ENCODE measurements around the gene DLGAP4.
A peak's percentile ranks its signal among the peaks of the same experiment; 100 is the strongest.

The DLGAP4 gene

GRCh38 chr20:36435592-36436541 is 129.7 kb downstream of the DLGAP4 start:
- Histone ChIP-seq H3K4me3 (ENCODE audit: low read length) (no peak overlapping the region), H3F3A (ENCODE audit: control insufficient read depth, insufficient read depth) (no peaks in the 10 kb centered on the region), H3K79me2 (ENCODE audit: control insufficient read depth, low read length) (no peaks in the 10 kb centered on the region), H3K36me3 (ENCODE audit: control insufficient read depth, low read length) (no peaks in the 10 kb centered on the region), H3K9me2 (replicated peaks; ENCODE audit: control insufficient read depth, low read length) (no peaks in the 10 kb centered on the region), H3K4me2 (ENCODE audit: low read length) (no peak overlapping the region), H3K4me1 (ENCODE audit: control insufficient read depth, low read length) (no peaks in the 10 kb centered on the region), H3K27ac (ENCODE audit: low read depth, low read length) (no peak overlapping the region), H3K27me3 (ENCODE audit: control insufficient read depth, low read length) (no peaks in the 10 kb centered on the region), H3K9me3 (ENCODE audit: control insufficient read depth, insufficient read depth, low read length) (no peaks in the 10 kb centered on the region), H4K20me1 (ENCODE audit: control insufficient read depth, insufficient read depth, low read depth, low read length) (no peaks in the 10 kb centered on the region)
- no peak for TF ChIP-seq EZH2phosphoT487 (IDR thresholded peaks at IDR 0.05; ENCODE audit: borderline replicate concordance, low read length)
- no peak for TF ChIP-seq CTCF (IDR thresholded peaks at IDR 0.05; ENCODE audit: low read depth, low read length, poor library complexity, severe bottlenecking)

GRCh38 chr20:36439040-36439730 is 133.0 kb downstream of the DLGAP4 start:
- H3K4me3 ChIP-seq (ENCODE audit: low read length): no peak overlapping the region
- no peak overlapping the region for H3K27ac ChIP-seq (ENCODE audit: low read depth, low read length)
- H3K4me2 ChIP-seq (ENCODE audit: low read length): no peak overlapping the region
- no peaks in the 10 kb centered on the region for H3K9me2 ChIP-seq (replicated peaks; ENCODE audit: control insufficient read depth, low read length)
- no peaks in the 10 kb centered on the region for H3K36me3 ChIP-seq (ENCODE audit: control insufficient read depth, low read length)
- H3K4me1 ChIP-seq (ENCODE audit: control insufficient read depth, low read length): no peaks in the 10 kb centered on the region
- no peaks in the 10 kb centered on the region for H3K79me2 ChIP-seq (ENCODE audit: control insufficient read depth, low read length)
- no peaks in the 10 kb centered on the region for H3K27me3 ChIP-seq (ENCODE audit: control insufficient read depth, low read length)
- TF ChIP-seq EZH2phosphoT487 (IDR thresholded peaks at IDR 0.05; ENCODE audit: borderline replicate concordance, low read length) (no peak), CTCF (IDR thresholded peaks at IDR 0.05; ENCODE audit: low read depth, low read length, poor library complexity, severe bottlenecking) (peak; percentile 97)
- H4K20me1 ChIP-seq (ENCODE audit: control insufficient read depth, insufficient read depth, low read depth, low read length): no peaks in the 10 kb centered on the region
- H3K9me3 ChIP-seq (ENCODE audit: control insufficient read depth, insufficient read depth, low read length): no peaks in the 10 kb centered on the region
- H3F3A ChIP-seq (ENCODE audit: control insufficient read depth, insufficient read depth): no peaks in the 10 kb centered on the region

- Histone ChIP-seq H3K4me3 (ENCODE audit: low read length) (no peak overlapping the region), H3F3A (ENCODE audit: control insufficient read depth, insufficient read depth) (no peaks in the 10 kb centered on the region), H3K79me2 (ENCODE audit: control insufficient read depth, low read length) (no peaks in the 10 kb centered on the region), H4K20me1 (ENCODE audit: control insufficient read depth, insufficient read depth, low read depth, low read length) (no peaks in the 10 kb centered on the region), H3K36me3 (ENCODE audit: control insufficient read depth, low read length) (no peaks in the 10 kb centered on the region), H3K27me3 (ENCODE audit: control insufficient read depth, low read length) (no peaks in the 10 kb centered on the region), H3K9me2 (replicated peaks; ENCODE audit: control insufficient read depth, low read length) (no peaks in the 10 kb centered on the region), H3K4me2 (ENCODE audit: low read length) (no peak overlapping the region), H3K9me3 (ENCODE audit: control insufficient read depth, insufficient read depth, low read length) (no peaks in the 10 kb centered on the region), H3K27ac (ENCODE audit: low read depth, low read length) (no peak overlapping the region), H3K4me1 (ENCODE audit: control insufficient read depth, low read length) (no peaks in the 10 kb centered on the region)
- TF ChIP-seq EZH2phosphoT487 (IDR thresholded peaks at IDR 0.05; ENCODE audit: borderline replicate concordance, low read length) (no peak), CTCF (IDR thresholded peaks at IDR 0.05; ENCODE audit: low read depth, low read length, poor library complexity, severe bottlenecking) (peak; percentile 58)
These were observed 133.6 kb downstream of the DLGAP4 start for GRCh38 chr20:36439731-36440072.

Measured in DOHH2 (cell line).